ENCODE measurements around the gene OSBPL2. TPM values are rescaled to one million over a fixed set of nuclear protein-coding genes. Genes with fewer than 3 reads are reported as not detected.

Gene OSBPL2
- polyA plus RNA-seq, 1 donor (not counting 4 experiments of a cell fraction or from before 2014, with no cell fraction given), result 15.9 TPM

DNA sequence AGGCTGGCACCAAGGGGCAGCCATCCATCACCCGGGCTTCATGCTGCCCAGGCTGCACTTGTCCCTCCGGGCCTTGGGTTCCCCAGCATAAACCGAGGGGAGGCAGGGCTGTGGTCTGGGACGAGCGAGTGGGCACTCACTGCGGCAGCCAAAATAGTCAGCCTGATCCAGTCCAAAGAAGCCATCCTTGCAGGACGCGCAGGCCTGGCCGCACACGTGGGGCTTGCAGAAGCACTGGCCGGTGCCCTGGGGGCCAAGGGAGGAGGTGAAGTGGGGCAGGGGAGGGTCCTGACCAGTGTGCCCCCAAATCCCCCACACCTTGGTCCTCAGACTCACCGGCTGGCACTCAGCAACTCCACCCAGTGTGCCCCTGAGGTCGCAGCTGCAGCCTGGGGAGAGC is 96.6 kb downstream of the OSBPL2 start:
- Histone ChIP-seq H3K36me3 (ENCODE audit: control insufficient read depth in 2 of 2, extremely low read depth in 1 of 2, insufficient read depth in 2 of 2, low read length in 2 of 2) (peaks cover 47 to 53% of the 10 kb centered on the region in 2 experiments), H3K4me3 (ENCODE audit: control insufficient read depth in 2 of 3, extremely low read depth in 1 of 3, insufficient read depth in 2 of 3, low read depth in 1 of 3, low read length in 3 of 3) (no peak overlapping the region), H3K79me2 (ENCODE audit: control insufficient read depth, insufficient read depth, low read length) (peaks cover 2% of the 10 kb centered on the region), H3K4me1 (ENCODE audit: control insufficient read depth, extremely low read depth, insufficient read depth, low read length) (no peaks in the 10 kb centered on the region), H2AFZ (ENCODE audit: control insufficient read depth, low read length) (no peak overlapping the region), H3K9me3 (ENCODE audit: control insufficient read depth, low read depth, low read length) (no peaks in the 10 kb centered on the region), H4K20me1 (ENCODE audit: control insufficient read depth, extremely low read depth, insufficient read depth, low read length) (no peaks in the 10 kb centered on the region), H3K4me2 (ENCODE audit: control insufficient read depth, extremely low read depth, insufficient read depth, low read depth, low read length) (no peak overlapping the region), H3K9me1 (ENCODE audit: control insufficient read depth, extremely low read depth, insufficient read depth, low read length) (no peaks in the 10 kb centered on the region), H3K27me3 (ENCODE audit: control insufficient read depth, extremely low read depth, insufficient read depth, low read length) (no peaks in the 10 kb centered on the region), H3K9ac (ENCODE audit: control insufficient read depth, extremely low read depth, insufficient read depth, low read length) (no peak overlapping the region), H3K27ac (ENCODE audit: control insufficient read depth, insufficient read depth, low read length) (no peak overlapping the region)
- dilution Hi-C loops (cut with MboI; ENCODE audit: extremely low pct_ligation_motif_present, low sequenced_read_pairs), result no loop called here
- FAIRE-seq (no peak), DNase-seq (ENCODE audit: low read depth, low spot score) (no peak)
- TF ChIP-seq, protein P1, sequence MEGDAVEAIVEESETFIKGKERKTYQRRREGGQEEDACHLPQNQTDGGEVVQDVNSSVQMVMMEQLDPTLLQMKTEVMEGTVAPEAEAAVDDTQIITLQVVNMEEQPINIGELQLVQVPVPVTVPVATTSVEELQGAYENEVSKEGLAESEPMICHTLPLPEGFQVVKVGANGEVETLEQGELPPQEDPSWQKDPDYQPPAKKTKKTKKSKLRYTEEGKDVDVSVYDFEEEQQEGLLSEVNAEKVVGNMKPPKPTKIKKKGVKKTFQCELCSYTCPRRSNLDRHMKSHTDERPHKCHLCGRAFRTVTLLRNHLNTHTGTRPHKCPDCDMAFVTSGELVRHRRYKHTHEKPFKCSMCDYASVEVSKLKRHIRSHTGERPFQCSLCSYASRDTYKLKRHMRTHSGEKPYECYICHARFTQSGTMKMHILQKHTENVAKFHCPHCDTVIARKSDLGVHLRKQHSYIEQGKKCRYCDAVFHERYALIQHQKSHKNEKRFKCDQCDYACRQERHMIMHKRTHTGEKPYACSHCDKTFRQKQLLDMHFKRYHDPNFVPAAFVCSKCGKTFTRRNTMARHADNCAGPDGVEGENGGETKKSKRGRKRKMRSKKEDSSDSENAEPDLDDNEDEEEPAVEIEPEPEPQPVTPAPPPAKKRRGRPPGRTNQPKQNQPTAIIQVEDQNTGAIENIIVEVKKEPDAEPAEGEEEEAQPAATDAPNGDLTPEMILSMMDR (optimal IDR thresholded peaks at IDR 0.05 in 1 of 3, IDR thresholded peaks at IDR 0.05 in 1 of 3, conservative IDR thresholded peaks at IDR 0.05 in 1 of 3; ENCODE audit: extremely low read depth in 1 of 3, insufficient read depth in 2 of 3, low read length in 3 of 3), result no peak
- TF ChIP-seq EZH2 (IDR thresholded peaks at IDR 0.05; ENCODE audit: low read length), result no peak

GRCh38 chr20:62335532-62335931 is 97.2 kb downstream of the OSBPL2 start:
- Histone ChIP-seq H3K27me3 (ENCODE audit: control insufficient read depth, extremely low read depth, insufficient read depth, low read length) (no peaks in the 10 kb centered on the region), H3K27ac (ENCODE audit: control insufficient read depth, insufficient read depth, low read length) (no peak overlapping the region), H3K9me1 (ENCODE audit: control insufficient read depth, extremely low read depth, insufficient read depth, low read length) (no peaks in the 10 kb centered on the region), H3K4me3 (ENCODE audit: control insufficient read depth in 2 of 3, extremely low read depth in 1 of 3, insufficient read depth in 2 of 3, low read depth in 1 of 3, low read length in 3 of 3) (no peak overlapping the region), H3K9ac (ENCODE audit: control insufficient read depth, extremely low read depth, insufficient read depth, low read length) (no peak overlapping the region), H3K4me2 (ENCODE audit: control insufficient read depth, extremely low read depth, insufficient read depth, low read depth, low read length) (no peak overlapping the region), H3K4me1 (ENCODE audit: control insufficient read depth, extremely low read depth, insufficient read depth, low read length) (no peaks in the 10 kb centered on the region), H2AFZ (ENCODE audit: control insufficient read depth, low read length) (no peak overlapping the region), H3K9me3 (ENCODE audit: control insufficient read depth, low read depth, low read length) (no peaks in the 10 kb centered on the region), H4K20me1 (ENCODE audit: control insufficient read depth, extremely low read depth, insufficient read depth, low read length) (no peaks in the 10 kb centered on the region), H3K36me3 (ENCODE audit: control insufficient read depth in 2 of 2, extremely low read depth in 1 of 2, insufficient read depth in 2 of 2, low read length in 2 of 2) (peaks cover 45 to 51% of the 10 kb centered on the region in 2 experiments), H3K79me2 (ENCODE audit: control insufficient read depth, insufficient read depth, low read length) (peaks cover 2% of the 10 kb centered on the region)
- DNase-seq (ENCODE audit: low read depth, low spot score) (no peak), FAIRE-seq (no peak)
- dilution Hi-C loops (cut with MboI; ENCODE audit: extremely low pct_ligation_motif_present, low sequenced_read_pairs), result no loop called here
- TF ChIP-seq EZH2 (IDR thresholded peaks at IDR 0.05; ENCODE audit: low read length), result no peak

DNA sequence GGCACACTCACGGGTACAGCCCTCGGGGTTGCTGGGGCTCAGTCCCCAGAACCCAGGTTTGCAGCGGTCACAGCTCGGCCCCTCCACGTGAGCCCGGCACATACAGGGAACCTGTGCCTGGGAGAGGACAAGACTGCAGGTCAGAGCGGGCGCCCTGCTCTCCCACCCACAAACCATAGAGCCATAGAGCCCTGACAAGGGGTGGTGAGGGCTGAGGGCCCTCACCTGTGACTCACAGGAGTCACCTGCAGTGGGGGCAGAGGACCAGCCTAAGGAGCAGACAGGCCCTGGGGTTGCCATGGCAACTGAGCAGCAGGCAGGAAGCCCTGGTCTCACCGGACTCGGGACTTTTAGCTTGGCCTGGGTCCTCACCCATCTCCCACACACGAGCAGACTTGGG is 98.0 kb downstream of the OSBPL2 start:
- H3K36me3 ChIP-seq (ENCODE audit: control insufficient read depth in 2 of 2, extremely low read depth in 1 of 2, insufficient read depth in 2 of 2, low read length in 2 of 2), result peaks cover 44 to 51% of the 10 kb centered on the region in 2 experiments
- TF ChIP-seq, protein P1 (optimal IDR thresholded peaks at IDR 0.05 in 1 of 3, IDR thresholded peaks at IDR 0.05 in 1 of 3, conservative IDR thresholded peaks at IDR 0.05 in 1 of 3; ENCODE audit: extremely low read depth in 1 of 3, insufficient read depth in 2 of 3, low read length in 3 of 3), result no peak
- no peak for TF ChIP-seq EZH2 (IDR thresholded peaks at IDR 0.05; ENCODE audit: low read length)
- no peak for FAIRE-seq

More for the DNA sequence above, 98.0 kb downstream of the OSBPL2 start:
- DNase-seq (ENCODE audit: low read depth, low spot score), result no peak
- H2AFZ ChIP-seq (ENCODE audit: control insufficient read depth, low read length), result no peak overlapping the region
- H3K27ac ChIP-seq (ENCODE audit: control insufficient read depth, insufficient read depth, low read length), result no peak overlapping the region
- dilution Hi-C loops (cut with MboI; ENCODE audit: extremely low pct_ligation_motif_present, low sequenced_read_pairs), result no loop called here
- no peaks in the 10 kb centered on the region for H3K9me3 ChIP-seq (ENCODE audit: control insufficient read depth, low read depth, low read length)
- no peaks in the 10 kb centered on the region for H4K20me1 ChIP-seq (ENCODE audit: control insufficient read depth, extremely low read depth, insufficient read depth, low read length)
- no peak overlapping the region for H3K4me2 ChIP-seq (ENCODE audit: control insufficient read depth, extremely low read depth, insufficient read depth, low read depth, low read length)
- no peaks in the 10 kb centered on the region for H3K4me1 ChIP-seq (ENCODE audit: control insufficient read depth, extremely low read depth, insufficient read depth, low read length)
- H3K27me3 ChIP-seq (ENCODE audit: control insufficient read depth, extremely low read depth, insufficient read depth, low read length), result no peaks in the 10 kb centered on the region
- H3K79me2 ChIP-seq (ENCODE audit: control insufficient read depth, insufficient read depth, low read length), result peaks cover 2% of the 10 kb centered on the region
- H3K9ac ChIP-seq (ENCODE audit: control insufficient read depth, extremely low read depth, insufficient read depth, low read length), result no peak overlapping the region
- H3K4me3 ChIP-seq (ENCODE audit: control insufficient read depth in 2 of 3, extremely low read depth in 1 of 3, insufficient read depth in 2 of 3, low read depth in 1 of 3, low read length in 3 of 3), result no peak overlapping the region
- no peaks in the 10 kb centered on the region for H3K9me1 ChIP-seq (ENCODE audit: control insufficient read depth, extremely low read depth, insufficient read depth, low read length)

Measured in keratinocyte (primary cell).